Endothelial cell of umbilical vein (primary cell): Measurements from ENCODE around the gene VPS54. TPM values are rescaled to one million over a fixed set of nuclear protein-coding genes. Genes with fewer than 3 reads are reported as not detected.

Experiments used
- BruUV-seq: library from RNA; stranded (reverse); fragments of 400-500 nt; replicated peaks from 2 replicates; lab custom pipeline; 2021; lab: Mats Ljungman, UMichigan
- CTCF ChIA-PET: fragments of 300-600, 350-600 bp; sonication (Branson Sonifier 250); formaldehyde crosslinking; loops from one replicate; lab custom pipeline; 2021; ENCODE audit warnings: antibody characterized with exemption, inconsistent platforms; lab: Charles Lee
- POLR2A ChIA-PET: fragments of 300-600, 350-600 bp; sonication (Branson Sonifier 250); formaldehyde crosslinking; loops from one replicate; lab custom pipeline; 2021; ENCODE audit warnings: antibody characterized with exemption, inconsistent platforms; lab: Charles Lee
- DNase-seq: peaks from one replicate; pipeline ENCODE4 v3.0.0-alpha.2; 2011; ENCODE audit warnings: low read depth, low spot score
- FAIRE-seq: peaks from 2 replicates; lab custom pipeline; 2011; peaks lifted over from hg19 to GRCh38; lab: Jason Lieb, UNC
- H2AFZ ChIP-seq: 2 replicates; pipeline ENCODE4 v1.6.0; 2012; ENCODE audit warnings: low read depth, low read length, control low read depth, inconsistent platforms
- H3K27ac ChIP-seq: 2 replicates; pipeline ENCODE4 v1.5.1; 2011; ENCODE audit warnings: low read depth, mild to moderate bottlenecking, control low read depth, low read length, moderate library complexity; ENCODE audit not compliant: insufficient read depth
- H3K27me3 ChIP-seq, 2 experiments: 2 replicates each; pipeline versions ENCODE4 v1.6.0 to v1.6.1; 2011; ENCODE audit warnings: low read length in 2 of 2, mixed read lengths in 1 of 2; ENCODE audit not compliant: control insufficient read depth in 2 of 2, insufficient read depth in 2 of 2
- H3K36me3 ChIP-seq, 2 experiments: 2 replicates in 1 of 2; 3 replicates in 1 of 2; pipeline ENCODE4 v1.5.1; 2011; ENCODE audit warnings: low read length in 2 of 2, mild to moderate bottlenecking in 1 of 2, moderate library complexity in 1 of 2; ENCODE audit not compliant: control insufficient read depth in 2 of 2, insufficient read depth in 2 of 2; ENCODE audit errors: extremely low read depth in 1 of 2
- H3K4me1 ChIP-seq: 3 replicates; pipeline ENCODE4 v1.5.1; 2011; ENCODE audit warnings: mild to moderate bottlenecking, low read length; ENCODE audit not compliant: control insufficient read depth, insufficient read depth; ENCODE audit errors: extremely low read depth
- H3K4me2 ChIP-seq: 2 replicates; pipeline ENCODE4 v1.6.1; 2011; ENCODE audit warnings: low read length, control low read depth, mixed read lengths; ENCODE audit not compliant: insufficient read depth
- H3K4me3 ChIP-seq, 3 experiments: fragments of 200-600 bp in 1 of 3; sonication (generic), shearing (Covaris generic) in 1 of 3; replicated peaks in 1 of 3; 2 replicates each; pipeline ENCODE4 v1.5.1; 2011 to 2016; ENCODE audit warnings: control low read depth in 3 of 3, low read length in 3 of 3, mild to moderate bottlenecking in 2 of 3, inconsistent platforms in 1 of 3, low read depth in 1 of 3, moderate library complexity in 1 of 3; ENCODE audit not compliant: insufficient read depth in 1 of 3
- H3K79me2 ChIP-seq: 2 replicates; pipeline ENCODE4 v1.6.0; 2012; ENCODE audit warnings: low read length, inconsistent platforms; ENCODE audit not compliant: control insufficient read depth, insufficient read depth
- H3K9ac ChIP-seq: replicated peaks from 2 replicates; pipeline ENCODE3; 2011; ENCODE audit warnings: low read length, control low read depth; ENCODE audit not compliant: insufficient read depth; ENCODE audit errors: extremely low read depth
- H3K9me1 ChIP-seq: replicated peaks from 3 replicates; pipeline ENCODE4 v1.6.0; 2011; ENCODE audit warnings: mild to moderate bottlenecking, low read length; ENCODE audit not compliant: control insufficient read depth, insufficient read depth; ENCODE audit errors: extremely low read depth
- H3K9me3 ChIP-seq: replicated peaks from 2 replicates; pipeline ENCODE4 v1.5.1; 2012; ENCODE audit warnings: low read length, inconsistent platforms; ENCODE audit not compliant: control insufficient read depth, insufficient read depth
- H4K20me1 ChIP-seq: replicated peaks from 2 replicates; pipeline ENCODE3; 2011; ENCODE audit warnings: mild to moderate bottlenecking, low read length; ENCODE audit not compliant: control insufficient read depth, insufficient read depth; ENCODE audit errors: extremely low read depth
- EZH2 ChIP-seq: IDR thresholded peaks from 2 replicates; pipeline ENCODE4 v1.6.1; 2012; ENCODE audit warnings: borderline replicate concordance, low read depth, mild to moderate bottlenecking, moderate library complexity, low read length, inconsistent platforms; ENCODE audit not compliant: severe bottlenecking
- FOS ChIP-seq: IDR thresholded peaks from 2 replicates; pipeline ENCODE4 v1.6.1; 2011; ENCODE audit warnings: mild to moderate bottlenecking, low read length, moderate library complexity, borderline replicate concordance; ENCODE audit not compliant: insufficient read depth
- GATA2 ChIP-seq: IDR thresholded peaks from 2 replicates; pipeline ENCODE4 v1.7.0; 2011; ENCODE audit warnings: low read depth, mild to moderate bottlenecking, moderate library complexity, mixed read lengths, low read length; ENCODE audit not compliant: insufficient read length, insufficient read depth
- MYC ChIP-seq: IDR thresholded peaks from one replicate; pipeline ENCODE4 v1.6.1; 2011; ENCODE audit warnings: mild to moderate bottlenecking, low read depth, low read length
- POLR2A ChIP-seq: IDR thresholded peaks from 2 replicates; pipeline ENCODE4 v1.6.1; 2012; ENCODE audit warnings: low read depth, mild to moderate bottlenecking, control low read depth, low read length
- dilution Hi-C: fragments of 300-500 bp; cut with MboI; formaldehyde crosslinking; loops from one replicate; pipeline ENCODE4 v1.15.0; 2019; ENCODE audit warnings: low sequenced_read_pairs; ENCODE audit not compliant: extremely low pct_ligation_motif_present
- intact Hi-C: fragments of 100-400 bp; cut with micrococcal nuclease; formaldehyde crosslinking; loops from one replicate; pipeline ENCODE4 v1.10.0; 2022
- polyA plus RNA-seq, 4 experiments: library from polyadenylated mRNA; depleted of rRNA in 3 of 4; stranded (reverse) in 3 of 4; unstranded in 1 of 4; fragments of >200 nt; gene quantifications; 2 replicates each; pipeline versions ENCODE4 v1.2.1 to v1.2.3, GENCODE V29; 2011 to 2012; ENCODE audit warnings: missing spikeins in 1 of 4
- total RNA-seq: library from RNA; stranded (reverse); gene quantifications from 2 replicates; pipeline ENCODE4 v1.2.3, GENCODE V29; 2021
- TF ChIP-seq, protein P1 (sequence below), 2 donors: IDR thresholded peaks; 1 replicate in 1 of 2; 2 replicates in 1 of 2; pipeline ENCODE4 v1.5.1; 2011; ENCODE audit warnings: low read length in 2 of 2, mild to moderate bottlenecking in 2 of 2, moderate library complexity in 2 of 2, control low read depth in 1 of 2, inconsistent platforms in 1 of 2, low read depth in 1 of 2; ENCODE audit not compliant: insufficient read depth in 1 of 2; ENCODE audit errors: extremely low read depth in 1 of 2

VPS54 gene
- total and polyA plus RNA-seq, 2 donors (not counting 3 experiments of a cell fraction or from before 2014, with no cell fraction given), result 6.3 to 17.7 TPM

GRCh38 chr2:63894167-63894566 lies 125.1 kb downstream of the VPS54 start:
- Histone ChIP-seq H3K79me2 (no peaks in the 10 kb centered on the region), H3K9me3 (no peaks in the 10 kb centered on the region), H3K4me1 (no peaks in the 10 kb centered on the region), H3K4me2 (no peak overlapping the region), H3K9ac (no peak overlapping the region), H2AFZ (no peak overlapping the region), H3K9me1 (no peaks in the 10 kb centered on the region), H3K4me3 (no peak overlapping the region), H4K20me1 (no peaks in the 10 kb centered on the region), H3K36me3 (peaks cover 0 to 16% of the 10 kb centered on the region in 2 experiments), H3K27me3 (no peaks in the 10 kb centered on the region), H3K27ac (no peak overlapping the region)
- dilution Hi-C loops (no loop called here), intact Hi-C loops (no loop called here)
- no TSS peak for BruUV-seq
- DNase-seq, result no peak
- TF ChIP-seq POLR2A, result no peak
- no peak for FAIRE-seq
- ChIA-PET POLR2A (no interaction called here), CTCF (interaction anchor here (1.6 kb wide), 1 partner anchor 195 kb away, joined by 5 read pairs; no protein-coding TSS in a partner anchor)

GRCh38 chr2:63893163-63893562 lies 126.1 kb downstream of the VPS54 start:
- Histone ChIP-seq H4K20me1 (no peaks in the 10 kb centered on the region), H3K9me1 (no peaks in the 10 kb centered on the region), H2AFZ (no peak overlapping the region), H3K9ac (no peak overlapping the region), H3K27ac (no peak overlapping the region), H3K4me1 (no peaks in the 10 kb centered on the region), H3K4me2 (no peak overlapping the region), H3K79me2 (no peaks in the 10 kb centered on the region), H3K36me3 (peaks cover 3 to 16% of the 10 kb centered on the region in 2 experiments), H3K4me3 (no peak overlapping the region), H3K27me3 (no peaks in the 10 kb centered on the region), H3K9me3 (no peaks in the 10 kb centered on the region)
- dilution Hi-C loops (no loop called here), intact Hi-C loops (no loop called here)
- CTCF ChIA-PET, result interaction anchor here (1.6 kb wide), 1 partner anchor 202 kb away, joined by 6 read pairs; no protein-coding TSS in a partner anchor
- DNase-seq (no peak), FAIRE-seq (no peak)
- TF ChIP-seq POLR2A, result no peak
- TF ChIP-seq GATA2, result no peak
- no peak for TF ChIP-seq FOS
- no peak for TF ChIP-seq EZH2
- TF ChIP-seq, protein P1, sequence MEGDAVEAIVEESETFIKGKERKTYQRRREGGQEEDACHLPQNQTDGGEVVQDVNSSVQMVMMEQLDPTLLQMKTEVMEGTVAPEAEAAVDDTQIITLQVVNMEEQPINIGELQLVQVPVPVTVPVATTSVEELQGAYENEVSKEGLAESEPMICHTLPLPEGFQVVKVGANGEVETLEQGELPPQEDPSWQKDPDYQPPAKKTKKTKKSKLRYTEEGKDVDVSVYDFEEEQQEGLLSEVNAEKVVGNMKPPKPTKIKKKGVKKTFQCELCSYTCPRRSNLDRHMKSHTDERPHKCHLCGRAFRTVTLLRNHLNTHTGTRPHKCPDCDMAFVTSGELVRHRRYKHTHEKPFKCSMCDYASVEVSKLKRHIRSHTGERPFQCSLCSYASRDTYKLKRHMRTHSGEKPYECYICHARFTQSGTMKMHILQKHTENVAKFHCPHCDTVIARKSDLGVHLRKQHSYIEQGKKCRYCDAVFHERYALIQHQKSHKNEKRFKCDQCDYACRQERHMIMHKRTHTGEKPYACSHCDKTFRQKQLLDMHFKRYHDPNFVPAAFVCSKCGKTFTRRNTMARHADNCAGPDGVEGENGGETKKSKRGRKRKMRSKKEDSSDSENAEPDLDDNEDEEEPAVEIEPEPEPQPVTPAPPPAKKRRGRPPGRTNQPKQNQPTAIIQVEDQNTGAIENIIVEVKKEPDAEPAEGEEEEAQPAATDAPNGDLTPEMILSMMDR (IDR thresholded peaks at IDR 0.05; ENCODE audit: extremely low read depth in 1 of 2, insufficient read depth in 1 of 2, low read depth in 1 of 2, low read length in 2 of 2), result no peak
- no peak for TF ChIP-seq MYC
- POLR2A ChIA-PET, result no interaction called here
- no TSS peak for BruUV-seq
